ENCODE measurements around the gene ATP5MK. TPM values are rescaled to one million over a fixed set of nuclear protein-coding genes. Genes with fewer than 3 reads are reported as not detected.
"Not testable (repeated sequence)": the region's sequence is repeated elsewhere in the genome, so short reads cannot be mapped to it uniquely, and the experiment has no call there.

The ATP5MK gene
- total RNA-seq, 2 experiments from 2014 or later, result 451 to 452 TPM

DNA sequence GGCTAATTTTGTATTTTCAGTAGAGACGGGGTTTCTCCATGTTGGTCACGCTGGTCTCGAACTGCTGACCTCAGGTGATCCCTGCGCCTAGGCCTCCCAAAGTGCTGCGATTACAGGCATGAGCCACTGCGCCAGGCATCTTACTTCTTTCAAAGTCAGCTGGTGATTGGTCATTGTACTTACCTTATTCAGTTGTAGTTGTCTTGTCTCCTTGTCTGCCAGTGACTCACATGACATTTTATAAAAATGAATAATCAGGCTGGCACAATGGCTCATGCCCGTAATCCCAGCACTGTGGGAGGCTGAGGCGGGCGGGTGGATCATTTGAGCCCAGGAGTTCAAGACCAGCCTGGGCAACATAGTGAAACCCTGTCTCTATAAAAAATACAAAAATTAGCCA lies 35.5 kb downstream of the ATP5MK start:
- not testable (repeated sequence) for H3K27me3 Mint-ChIP-seq, H3K36me3 Mint-ChIP-seq, H3K4me1 Mint-ChIP-seq, H3K27ac Mint-ChIP-seq, H3K9me3 Mint-ChIP-seq, H3K4me3 Mint-ChIP-seq, DNase-seq

DNA sequence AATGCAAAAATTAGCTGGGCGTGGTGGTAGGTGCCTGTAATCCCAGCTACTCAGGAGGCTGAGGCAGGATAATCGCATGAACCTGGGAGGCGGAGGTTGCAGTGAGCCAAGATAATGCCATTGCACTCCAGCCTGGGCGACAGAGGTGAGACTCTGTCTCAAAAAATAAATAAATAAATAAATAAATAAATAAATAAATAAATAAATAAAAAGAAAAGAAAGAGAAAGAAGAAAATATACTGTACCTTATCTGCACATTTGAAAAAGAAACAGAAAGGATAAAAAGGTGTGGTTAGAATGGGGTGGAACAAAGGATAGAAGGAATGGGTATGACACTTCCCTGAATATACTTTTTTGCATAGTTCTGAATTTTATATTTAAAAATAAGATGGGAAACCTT lies 36.8 kb downstream of the ATP5MK start:
- H3K27ac Mint-ChIP-seq, H3K36me3 Mint-ChIP-seq, DNase-seq: not testable (repeated sequence)

DNA sequence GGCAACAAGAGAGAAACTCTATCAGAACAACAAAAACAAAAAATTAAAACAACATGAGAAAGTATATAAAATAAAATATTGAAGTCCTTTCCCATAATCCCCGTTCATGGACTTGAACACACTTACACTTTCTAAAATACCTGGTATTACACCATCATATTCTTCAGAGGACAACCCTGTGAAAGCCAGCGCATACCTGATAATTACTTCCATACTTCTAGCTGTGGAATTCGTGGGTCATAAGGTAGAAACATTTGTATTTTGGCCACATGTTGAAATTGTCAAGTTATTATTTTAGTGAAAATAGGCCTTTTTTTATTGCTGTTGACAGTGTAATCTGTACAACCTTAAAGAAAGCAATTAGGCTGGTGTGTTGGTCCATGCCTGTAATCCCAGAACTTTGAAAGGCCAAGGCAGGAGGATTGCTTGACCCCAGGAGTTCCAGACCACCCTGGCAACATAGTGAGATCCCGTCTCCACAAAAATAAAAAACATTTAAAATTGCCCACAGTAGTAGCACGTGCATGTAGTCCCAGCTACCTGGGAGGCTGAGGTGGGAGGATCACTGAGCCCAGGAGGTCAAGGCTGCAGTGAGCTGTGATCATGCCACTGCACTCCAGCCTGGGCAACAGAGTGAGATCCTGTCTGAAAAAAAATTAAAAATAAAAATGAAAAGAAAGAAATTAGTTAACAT lies 40.2 kb downstream of the ATP5MK start:
- Mint-ChIP-seq H3K27me3 (no peaks in the 10 kb centered on the region), H3K4me1 (peaks cover 4% of the 10 kb centered on the region), H3K4me3 (no peak overlapping the region), H3K27ac (no peak overlapping the region), H3K9me3 (no peaks in the 10 kb centered on the region), H3K36me3 (no peaks in the 10 kb centered on the region)
- DNase-seq, result no peak

More for the DNA sequence above, 36.8 kb downstream of the ATP5MK start:
- H3K27me3 Mint-ChIP-seq, H3K9me3 Mint-ChIP-seq, H3K4me3 Mint-ChIP-seq, H3K4me1 Mint-ChIP-seq: not testable (repeated sequence)

DNA sequence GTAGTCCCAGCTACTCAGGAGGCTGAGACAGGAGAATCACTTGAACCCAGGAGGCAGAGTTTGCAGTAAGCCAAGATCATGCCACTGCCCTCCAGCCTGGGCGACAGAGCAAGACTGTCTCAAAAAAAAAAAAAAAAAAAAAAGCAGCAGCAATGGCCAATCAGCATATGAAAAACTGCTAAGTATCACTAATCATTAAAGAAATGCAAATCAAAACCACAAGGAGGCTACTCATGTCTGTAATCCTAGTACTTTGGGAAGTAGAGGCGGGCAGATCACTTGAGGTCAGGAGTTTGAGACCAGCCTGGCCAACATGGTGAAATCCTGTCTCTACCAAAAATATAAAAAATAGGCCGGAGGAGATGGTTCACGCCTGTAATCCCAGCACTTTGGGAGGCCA lies 41.7 kb downstream of the ATP5MK start:
- H3K27ac Mint-ChIP-seq, DNase-seq: not testable (repeated sequence)

DNA sequence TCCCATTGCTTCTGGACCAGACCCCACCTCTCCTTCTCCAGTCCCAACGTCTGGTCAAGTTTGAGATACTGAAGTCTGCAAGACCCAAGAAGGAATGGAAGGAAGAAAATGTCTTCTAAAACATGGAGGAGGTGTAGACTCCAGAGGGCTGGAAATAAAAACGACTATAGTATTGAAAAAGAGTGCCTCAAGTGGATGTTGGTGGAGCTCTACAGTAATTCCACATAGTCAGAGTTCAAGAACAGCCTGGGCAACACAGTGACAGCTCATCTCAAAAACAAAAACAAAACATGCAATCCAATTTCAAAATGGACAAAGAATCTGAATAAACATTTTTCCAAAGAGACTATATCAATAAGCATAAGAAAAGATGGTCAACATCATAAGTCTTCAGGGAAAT lies 43.0 kb downstream of the ATP5MK start:
- DNase-seq, result no peak
- Mint-ChIP-seq H3K36me3 (peaks cover 2% of the 10 kb centered on the region), H3K4me1 (peaks cover 9% of the 10 kb centered on the region), H3K27me3 (no peaks in the 10 kb centered on the region), H3K27ac (no peak overlapping the region), H3K4me3 (no peak overlapping the region), H3K9me3 (no peaks in the 10 kb centered on the region)

More for the DNA sequence above, 41.7 kb downstream of the ATP5MK start:
- not testable (repeated sequence) for H3K36me3 Mint-ChIP-seq, H3K4me1 Mint-ChIP-seq, H3K9me3 Mint-ChIP-seq, H3K27me3 Mint-ChIP-seq, H3K4me3 Mint-ChIP-seq

DNA sequence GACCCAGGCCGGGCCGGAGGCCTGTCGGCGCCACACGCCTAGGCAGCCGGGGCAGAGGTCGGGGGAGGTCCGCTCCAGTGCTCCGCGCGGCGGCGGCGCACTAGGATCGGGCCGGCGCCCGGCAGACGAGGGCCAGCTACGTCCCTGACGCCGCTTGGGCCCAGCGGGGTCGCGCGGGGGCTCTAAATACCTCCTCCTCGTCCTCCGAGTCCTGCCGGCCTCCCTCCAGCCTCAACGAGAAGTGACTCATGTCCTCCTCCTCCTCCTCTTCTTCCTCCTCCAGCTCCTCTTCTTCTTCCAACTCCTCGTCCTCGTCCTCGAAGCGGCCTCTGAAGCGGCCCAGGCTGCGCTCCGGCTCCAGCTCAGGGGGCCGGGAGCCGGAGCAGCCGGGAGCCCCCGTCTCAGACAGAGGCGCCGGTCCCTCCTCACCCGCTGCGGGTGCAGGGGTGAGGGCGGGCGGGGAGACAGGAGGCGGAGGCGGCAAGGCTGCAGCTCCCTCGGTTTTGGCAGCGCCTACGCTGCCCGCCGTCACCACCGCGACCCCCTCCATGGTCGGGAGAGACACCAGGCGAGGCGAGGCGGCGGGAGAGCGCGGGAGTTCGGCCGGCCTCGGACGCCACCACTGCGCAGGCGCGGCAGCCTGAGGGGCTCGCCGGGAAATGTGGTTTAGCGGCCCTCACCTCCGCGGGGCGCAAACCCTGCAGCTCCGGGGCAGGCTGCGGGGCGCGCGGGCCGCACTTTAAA lies 45.6 kb downstream of the ATP5MK start, which contains the start of gene PCGF6:
Gene PCGF6 (minus strand): TSS at position 624 of the 744 bp plus-strand sequence. CDS start 74 bp downstream, at position 550.
- H3K27ac Mint-ChIP-seq, result peak within 1 kb of the TSS; percentile 94
- H3K36me3 Mint-ChIP-seq, result peaks cover 4% of the 10 kb centered on the region
- no peaks in the 10 kb centered on the region for H3K9me3 Mint-ChIP-seq
- H3K27me3 Mint-ChIP-seq, result no peaks in the 10 kb centered on the region
- peak within 1 kb of the TSS; percentile 96 for H3K4me3 Mint-ChIP-seq
- DNase-seq, result peak; percentile 85
- peaks cover 10% of the 10 kb centered on the region for H3K4me1 Mint-ChIP-seq

DNA sequence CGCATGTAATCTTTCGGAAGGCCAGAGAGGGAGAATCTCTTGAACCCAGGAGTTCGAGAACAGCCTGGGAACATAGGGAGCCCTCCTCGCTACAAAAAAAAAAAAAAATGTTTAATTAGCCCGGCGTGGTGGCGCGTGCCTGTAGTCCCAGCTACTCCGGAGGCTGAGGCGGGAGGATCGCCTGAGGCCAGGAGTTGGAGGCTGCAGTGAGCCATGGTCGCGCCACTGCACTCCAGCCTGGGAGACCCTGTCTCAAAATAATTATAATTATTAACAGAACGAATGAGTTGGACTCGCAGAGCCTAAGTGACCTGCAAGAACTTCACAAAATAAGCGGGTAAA lies 46.1 kb downstream of the ATP5MK start:
- peaks cover 4% of the 10 kb centered on the region for H3K36me3 Mint-ChIP-seq
- H3K4me3 Mint-ChIP-seq, result peak overlapping the region; percentile 96
- H3K27ac Mint-ChIP-seq, result peak overlapping the region; percentile 81
- DNase-seq, result no peak
- H3K27me3 Mint-ChIP-seq, result no peaks in the 10 kb centered on the region
- peaks cover 10% of the 10 kb centered on the region for H3K4me1 Mint-ChIP-seq
- no peaks in the 10 kb centered on the region for H3K9me3 Mint-ChIP-seq

Other genes with a start within 250 kb of the ATP5MK start
- gene NT5C2, start 203.2 kb downstream of the ATP5MK start, total RNA-seq, result 10 to 100 TPM; 41.8 to 46.8 TPM
- under 1 TPM in 1 of 2 experiments, not detected in 1; 0.10 TPM for gene RPEL1, start 150.6 kb downstream of the ATP5MK start, total RNA-seq
- gene INA, start 119.3 kb downstream of the ATP5MK start, total RNA-seq, result under 1 TPM; 0.38 to 0.45 TPM
- gene PCGF6, start 45.3 kb downstream of the ATP5MK start, total RNA-seq, result 10 to 100 TPM; 18.6 to 19.9 TPM
- 10 to 100 TPM; 11.1 to 11.6 TPM for gene TAF5, start 28.5 kb downstream of the ATP5MK start, total RNA-seq
- 10 to 100 TPM; 89.5 to 94.7 TPM for gene PDCD11, start 151 bp upstream of the ATP5MK start, total RNA-seq
- gene CALHM2, start 55.9 kb upstream of the ATP5MK start, total RNA-seq, result 1 to 10 TPM; 4.5 to 4.8 TPM
- not detected for gene CALHM1, start 62.4 kb upstream of the ATP5MK start, total RNA-seq
- gene CALHM3, start 82.8 kb upstream of the ATP5MK start, total RNA-seq, result not detected
- gene NEURL1, start 97.2 kb upstream of the ATP5MK start, total RNA-seq, result 1 to 10 TPM; 3.1 to 3.2 TPM

Measured in activated naive CD8-positive, alpha-beta T cell treated with anti-CD3 and anti-CD28 coated beads for 36 hours (primary cell).